Left forelimb (tissue), 1 donor: Measurements from ENCODE around the gene RABGAP1.

Source experiments
- DNase-seq: peaks from one replicate; pipeline ENCODE4 v3.0.0-alpha.2; 2018; ENCODE audit warnings: low spot score

RABGAP1 gene

DNA sequence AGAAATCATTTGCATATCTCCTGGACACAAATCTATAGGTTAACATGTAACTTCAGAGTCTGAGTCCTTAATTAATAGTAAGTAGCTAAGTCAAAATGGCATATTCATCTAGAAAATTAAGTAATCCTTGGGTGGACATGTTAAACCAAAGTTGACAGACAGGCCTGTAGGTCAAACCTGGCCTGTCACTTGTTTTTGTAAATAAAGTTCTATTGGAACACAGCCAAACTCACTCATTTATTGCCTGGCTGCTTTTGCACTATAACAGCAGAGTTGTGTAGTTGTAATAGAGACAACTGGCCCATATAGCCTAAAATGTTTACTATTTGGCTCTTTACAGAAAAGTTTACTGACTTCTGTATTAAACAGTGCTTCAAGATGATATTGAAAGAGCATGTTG lies 68.1 kb downstream of the RABGAP1 start:
- DNase-seq, result no peak

DNA sequence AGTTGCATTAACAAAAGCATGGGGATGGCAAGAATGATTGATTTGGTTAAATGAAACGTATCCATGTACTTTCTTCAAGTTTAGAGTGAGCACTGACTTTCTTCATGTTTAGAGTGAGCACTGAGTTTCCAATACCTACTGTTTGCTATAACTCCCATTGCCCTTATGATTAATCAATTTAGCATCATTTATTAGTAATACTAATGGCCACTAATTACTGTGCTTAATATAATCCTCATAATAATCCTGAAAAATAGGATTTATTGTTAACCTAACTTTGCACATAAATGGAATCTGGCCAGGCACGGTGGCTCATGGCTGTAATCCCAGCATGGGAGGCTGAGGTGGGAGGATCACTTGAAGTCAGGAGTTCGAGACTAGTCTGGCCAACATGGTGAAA lies 70.6 kb downstream of the RABGAP1 start:
- no peak for DNase-seq

DNA sequence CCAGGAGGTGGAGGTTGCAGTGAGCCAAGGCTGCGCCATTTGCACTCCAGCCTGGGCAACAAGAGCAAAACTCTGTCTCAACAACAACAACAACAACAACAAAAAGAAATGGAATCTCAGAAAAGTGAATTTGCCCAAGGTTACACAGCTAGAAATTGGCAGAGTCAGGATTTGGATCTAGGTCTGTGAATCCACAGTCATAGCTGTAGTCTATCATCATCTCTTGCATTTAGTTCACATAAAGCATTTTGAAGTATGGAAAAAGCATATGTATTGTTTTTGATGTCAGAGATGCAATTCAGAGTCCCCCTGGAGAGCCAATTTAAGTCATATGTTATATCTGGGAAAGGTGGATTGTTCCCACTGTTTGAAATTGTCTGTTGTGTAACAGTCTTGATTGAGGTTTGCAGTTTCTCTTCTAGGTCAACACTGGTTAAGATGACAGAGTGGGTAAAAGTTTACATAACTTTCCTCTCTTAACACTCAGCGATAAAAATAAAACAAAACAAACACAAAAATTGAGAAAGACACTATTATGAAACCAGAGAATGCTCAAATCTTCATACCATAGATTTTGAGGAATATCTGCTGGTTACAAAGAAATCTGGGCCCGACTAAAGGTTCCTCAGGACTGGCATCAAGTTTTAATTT lies 71.2 kb downstream of the RABGAP1 start:
- DNase-seq, result no peak

GRCh38 chr9:123016631-123017030 lies 75.8 kb downstream of the RABGAP1 start:
- DNase-seq, result no peak

- no peak for DNase-seq
These were observed 80.0 kb downstream of the RABGAP1 start for GRCh38 chr9:123020796-123021195.

DNA sequence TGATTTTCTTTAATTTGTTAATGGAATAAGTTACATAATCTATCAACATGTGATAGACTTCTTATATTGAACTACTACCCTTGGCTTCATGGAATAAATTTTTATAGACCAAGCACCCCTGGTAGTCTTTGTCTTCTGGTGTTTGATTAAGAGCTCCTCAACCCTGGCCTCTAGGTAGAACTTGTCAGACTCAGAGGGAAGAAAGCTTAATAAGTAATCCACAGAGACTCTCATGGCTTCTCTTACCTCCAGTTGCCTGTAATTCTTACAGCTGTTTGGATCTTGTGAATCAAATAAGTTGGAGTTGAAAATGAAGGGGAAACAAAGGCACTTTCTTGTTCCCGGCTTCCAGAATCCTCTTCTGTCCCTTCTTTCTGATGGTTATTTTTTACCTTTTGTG lies 85.6 kb downstream of the RABGAP1 start:
- no peak for DNase-seq

- no peak for DNase-seq
These were observed 86.7 kb downstream of the RABGAP1 start for GRCh38 chr9:123027517-123027916.

GRCh38 chr9:123028136-123028535 lies 87.3 kb downstream of the RABGAP1 start:
- no peak for DNase-seq

DNA sequence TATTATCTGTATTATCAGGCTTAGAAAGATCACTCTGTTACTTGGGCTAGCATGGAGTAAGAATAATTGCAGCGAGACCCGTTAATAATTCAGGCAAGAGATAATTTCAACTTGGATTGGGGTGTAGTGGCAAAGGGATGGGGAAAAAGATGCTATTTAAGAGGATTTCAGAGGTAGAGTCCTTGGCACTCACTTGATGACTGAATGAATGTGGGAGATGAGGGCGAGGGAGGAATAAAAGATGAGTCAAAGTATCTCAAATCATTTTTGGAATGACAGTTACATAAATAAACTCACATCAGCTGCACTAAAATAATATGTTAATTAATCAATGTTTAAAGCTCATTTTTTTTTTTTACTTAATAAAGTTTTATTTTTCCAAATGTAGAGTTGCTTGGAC lies 88.2 kb downstream of the RABGAP1 start:
- DNase-seq, result no peak

GRCh38 chr9:123031963-123032362 lies 91.1 kb downstream of the RABGAP1 start:
- no peak for DNase-seq

DNA sequence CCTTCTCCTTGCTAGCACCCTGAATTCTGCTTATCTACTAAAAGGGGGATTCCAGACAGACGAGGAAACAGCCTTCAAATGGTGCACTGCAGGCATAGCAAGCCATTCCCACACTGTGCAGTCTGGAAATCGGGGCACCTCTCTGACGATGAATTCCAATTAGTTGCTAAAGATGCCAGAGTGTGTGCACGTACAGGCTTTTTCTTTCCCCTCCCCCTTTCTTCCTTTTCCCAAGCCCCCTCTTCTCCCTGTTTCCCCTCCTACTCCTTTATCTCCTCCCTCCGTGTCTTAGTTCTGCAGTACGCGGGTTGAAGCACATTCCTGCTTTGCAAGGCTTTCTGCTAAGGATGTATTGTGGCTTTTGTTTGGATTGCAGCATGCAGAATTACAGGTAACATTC lies 92.5 kb downstream of the RABGAP1 start, which contains the start of gene GPR21:
GPR21 (plus strand) TSS at position 316 of the 400 bp plus-strand sequence. CDS start 900 bp downstream, outside the sequence.
- DNase-seq, result no peak

DNA sequence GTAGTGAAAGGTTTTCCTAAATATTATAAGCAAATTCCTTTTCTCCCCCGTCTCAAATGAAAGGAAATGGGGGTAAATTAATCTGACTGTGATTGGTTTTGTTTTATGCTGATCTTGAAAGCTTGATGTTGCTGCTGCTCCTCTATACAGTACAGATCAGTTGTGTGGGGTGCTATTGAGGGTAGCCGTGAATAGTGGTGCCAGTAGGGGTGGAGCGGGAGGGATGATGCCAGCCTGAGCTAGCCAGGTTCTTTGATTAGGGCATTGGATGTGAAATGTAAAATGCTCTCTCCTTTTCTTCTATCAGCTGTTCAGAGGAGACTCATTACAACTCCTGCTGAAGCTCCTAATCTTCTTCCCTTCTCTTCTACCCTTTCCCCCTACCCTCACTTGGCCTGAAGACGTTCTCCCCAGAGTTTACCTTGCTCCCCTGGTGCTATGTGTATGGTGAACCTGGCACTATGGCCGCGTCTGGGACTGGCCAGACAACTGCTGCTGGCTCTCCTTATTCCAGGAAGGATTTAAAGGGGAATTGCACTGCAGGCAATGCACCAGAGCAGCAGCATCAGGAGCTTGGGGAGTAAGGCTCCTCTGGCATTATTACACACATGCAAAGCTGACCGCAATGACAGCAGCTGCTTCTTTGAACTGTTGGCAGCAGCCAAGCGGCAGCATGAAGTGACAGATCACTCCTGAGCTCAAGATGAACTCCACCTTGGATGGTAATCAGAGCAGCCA lies 93.2 kb downstream of the RABGAP1 start:
- DNase-seq, result no peak

GRCh38 chr9:123034881-123035510 lies 94.2 kb downstream of the RABGAP1 start:
- DNase-seq, result no peak

DNA sequence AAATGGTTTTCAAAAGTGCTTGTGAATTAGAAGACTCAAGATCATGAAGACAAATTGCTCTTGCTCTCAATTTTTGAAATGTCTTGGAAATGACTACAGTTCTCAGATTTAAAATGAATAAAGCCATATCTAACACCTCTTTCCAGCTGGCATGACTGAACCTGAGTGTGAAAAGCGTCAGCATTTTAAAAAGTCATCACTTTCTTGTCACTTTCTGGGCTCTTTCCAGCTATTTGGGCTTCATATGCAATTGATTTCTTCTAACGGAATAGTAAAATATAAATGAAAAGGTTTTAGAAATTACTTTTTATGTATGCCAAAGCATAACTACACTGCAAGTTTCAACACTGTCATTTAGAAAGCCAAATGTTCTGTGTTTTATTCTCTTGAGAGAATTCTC lies 95.0 kb downstream of the RABGAP1 start:
- no peak for DNase-seq

GRCh38 chr9:123036893-123037545 lies 96.2 kb downstream of the RABGAP1 start:
- no peak for DNase-seq

- no peak for DNase-seq
These were observed 98.9 kb downstream of the RABGAP1 start for GRCh38 chr9:123039617-123040219.

GRCh38 chr9:123040801-123041200 lies 100.0 kb downstream of the RABGAP1 start:
- no peak for DNase-seq

DNA sequence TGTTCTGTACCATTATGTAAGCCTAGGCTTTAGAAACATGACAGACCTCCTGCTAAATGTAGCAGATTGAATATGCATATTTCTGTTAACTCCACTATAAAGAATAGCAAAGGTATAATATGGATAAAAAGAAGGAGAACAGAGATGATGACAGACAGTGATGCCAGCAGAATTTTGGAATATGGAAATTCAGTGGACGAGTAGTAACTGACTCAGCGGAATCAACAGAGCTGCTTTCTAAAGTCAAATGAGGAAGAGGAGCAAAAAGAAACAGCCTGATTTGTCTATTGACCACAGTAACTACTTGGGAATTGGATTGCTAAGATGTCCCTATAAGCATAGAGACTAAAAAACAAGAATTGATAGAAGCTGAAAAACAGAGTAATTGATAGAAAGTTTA lies 100.7 kb downstream of the RABGAP1 start:
- no peak for DNase-seq

DNA sequence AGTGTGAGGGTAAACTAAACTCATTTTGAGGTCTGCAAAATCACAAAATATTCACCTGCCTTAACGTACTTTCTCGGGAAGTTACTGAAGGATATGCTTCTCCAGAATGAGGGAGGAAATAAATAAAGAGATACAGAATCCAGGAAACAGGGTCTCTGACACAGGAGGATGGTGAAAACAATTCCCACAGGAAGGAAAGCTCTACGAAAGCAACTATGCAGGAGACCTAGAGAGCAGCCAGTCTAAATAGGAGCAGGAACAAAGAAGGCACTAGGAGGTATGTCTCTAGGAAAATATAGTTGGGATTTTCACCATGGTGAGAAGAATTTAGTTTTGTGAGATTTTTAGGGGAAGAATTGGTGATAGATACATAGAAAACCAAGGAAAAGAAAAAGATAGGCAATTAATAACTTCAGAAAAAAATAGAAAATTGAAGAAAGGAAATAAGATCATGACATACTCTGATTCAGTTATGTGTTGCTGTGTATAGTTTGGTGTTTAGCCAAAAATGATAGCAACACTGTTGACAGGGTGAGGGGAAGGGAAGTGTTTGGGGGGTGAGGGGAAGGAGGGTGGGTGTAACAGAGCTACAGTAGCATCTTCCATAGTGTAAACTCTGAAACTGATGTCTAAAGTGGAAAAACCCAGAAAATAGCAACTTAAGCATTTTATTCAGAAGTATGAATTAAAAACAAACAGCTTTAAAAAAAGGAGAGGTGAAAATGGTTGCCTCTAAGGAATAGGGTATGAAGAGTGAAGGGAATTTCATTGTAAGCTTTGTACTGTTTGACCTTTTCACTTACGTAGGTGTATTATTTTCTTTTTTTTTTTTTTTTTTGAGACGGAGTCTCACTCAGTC lies 102.5 kb downstream of the RABGAP1 start:
- DNase-seq, result no peak

DNA sequence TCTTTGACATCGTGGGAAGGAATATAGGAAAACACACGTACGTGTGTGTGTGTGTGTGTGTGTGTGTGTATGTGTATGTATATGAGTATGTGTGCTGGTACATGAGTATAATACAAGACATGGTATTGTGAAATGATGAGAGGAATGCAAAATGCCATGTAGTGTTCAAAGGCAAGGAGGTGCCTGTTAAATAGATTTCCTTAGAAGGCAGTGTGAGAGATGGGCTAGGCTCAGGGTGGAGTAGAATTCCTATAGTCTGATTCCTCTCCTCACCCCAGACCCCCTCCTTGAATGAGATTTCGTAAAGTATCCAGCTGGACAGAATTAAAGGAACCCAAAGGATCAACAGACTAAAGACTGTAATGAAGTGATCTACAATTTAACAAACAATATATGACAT lies 103.8 kb downstream of the RABGAP1 start:
- DNase-seq, result no peak
